GM12892 (cell line): ENCODE measurements around the gene C11orf71.

Source experiments
- DNase-seq: peaks from one replicate; pipeline ENCODE4 v3.0.0; 2011; ENCODE audit not compliant: insufficient read length
- FAIRE-seq: peaks from 2 replicates; lab custom pipeline; 2011; peaks lifted over from hg19 to GRCh38; lab: Jason Lieb, UNC
- POLR2A ChIP-seq: IDR thresholded peaks from 2 replicates; pipeline ENCODE4 v1.6.1; 2011; ENCODE audit warnings: low read depth, low read length, control low read depth
- POLR2AphosphoS5 ChIP-seq: IDR thresholded peaks from 2 replicates; pipeline ENCODE4 v1.6.1; 2011; ENCODE audit warnings: low read depth, low read length, control low read depth
- TAF1 ChIP-seq: IDR thresholded peaks from 2 replicates; pipeline ENCODE4 v1.6.1; 2011; ENCODE audit warnings: low read depth, mild to moderate bottlenecking, control low read depth, low read length, borderline replicate concordance

C11orf71 gene

GRCh38 chr11:114399490-114400215, 658 bp downstream of the C11orf71 start:
- DNase-seq, result no peak
- FAIRE-seq, result no peak
- no peak for TF ChIP-seq POLR2AphosphoS5
- no peak for TF ChIP-seq POLR2A
- no peak for TF ChIP-seq TAF1

DNA sequence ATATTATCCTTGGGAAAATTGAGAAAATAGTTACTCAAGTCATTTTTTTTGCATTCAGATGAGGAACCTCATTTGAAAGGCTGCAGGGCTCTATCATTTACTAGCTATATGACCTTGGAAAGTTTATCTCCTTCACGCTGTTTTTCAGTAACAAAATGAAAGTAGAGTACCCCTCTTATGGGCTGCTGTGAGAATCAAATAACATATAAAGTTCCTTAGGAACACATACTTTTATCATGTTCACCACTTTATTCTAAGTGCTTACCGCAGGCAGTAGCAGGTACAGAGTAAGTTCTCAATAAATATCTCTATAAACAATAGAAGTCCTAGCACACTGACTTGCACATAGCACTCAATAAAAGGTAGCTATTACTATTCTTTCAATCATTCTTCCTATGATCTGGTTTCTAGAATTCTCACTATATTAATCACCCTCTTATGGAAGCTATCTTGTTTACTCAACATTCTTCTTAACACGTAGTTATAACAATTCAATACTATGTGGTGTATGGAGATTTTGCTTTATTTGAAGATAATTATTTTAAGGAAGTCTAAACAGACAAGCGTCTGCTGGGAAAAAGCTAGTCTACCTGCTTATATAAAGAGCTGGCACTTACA, 1.9 kb downstream of the C11orf71 start:
- no peak for TF ChIP-seq TAF1
- no peak for TF ChIP-seq POLR2AphosphoS5
- no peak for TF ChIP-seq POLR2A
- DNase-seq (no peak), FAIRE-seq (no peak)

DNA sequence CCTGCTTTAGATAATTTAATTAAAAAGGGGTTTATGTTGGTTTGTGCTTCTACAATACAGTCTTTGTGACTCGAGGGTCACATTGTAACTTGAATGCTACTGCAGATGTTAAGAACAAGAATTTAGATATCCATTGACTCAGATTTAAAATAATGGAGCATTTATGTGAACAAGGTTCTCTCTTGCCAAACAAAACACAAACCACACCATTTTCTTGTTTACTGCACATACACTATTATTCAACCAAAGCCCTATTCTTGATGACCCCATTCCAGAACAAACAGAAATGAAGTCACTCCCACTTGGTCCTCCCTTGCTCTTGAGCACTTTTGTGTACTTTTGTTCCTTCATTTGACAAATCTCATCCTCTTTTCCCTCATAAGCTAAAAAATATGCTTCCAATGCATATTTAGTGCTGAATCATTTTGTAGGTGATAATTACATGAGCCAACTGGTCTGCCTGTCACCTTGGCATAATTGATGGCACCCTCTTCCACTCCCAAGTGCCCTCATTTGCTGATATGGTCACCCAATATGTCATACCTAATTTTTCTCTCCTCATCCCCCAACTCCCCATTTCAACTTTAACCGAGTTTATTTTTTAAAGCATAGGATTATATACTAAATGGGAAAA, 2.8 kb downstream of the C11orf71 start:
- FAIRE-seq (no peak), DNase-seq (no peak)
- no peak for TF ChIP-seq POLR2A
- no peak for TF ChIP-seq TAF1
- no peak for TF ChIP-seq POLR2AphosphoS5

- FAIRE-seq, result no peak
- TF ChIP-seq POLR2AphosphoS5 (no peak), POLR2A (no peak), TAF1 (no peak)
These were observed 3.4 kb downstream of the C11orf71 start for GRCh38 chr11:114396916-114397315.

GRCh38 chr11:114395736-114396135, 4.6 kb downstream of the C11orf71 start:
- FAIRE-seq (no peak), DNase-seq (no peak)
- TF ChIP-seq TAF1 (no peak), POLR2AphosphoS5 (no peak), POLR2A (no peak)

More at GRCh38 chr11:114396916-114397315, 3.4 kb downstream of the C11orf71 start:
- no peak for DNase-seq

GRCh38 chr11:114392735-114393667, 7.3 kb downstream of the C11orf71 start:
- TF ChIP-seq POLR2AphosphoS5 (no peak), POLR2A (no peak), TAF1 (no peak)
- FAIRE-seq, result no peak
- DNase-seq, result no peak

DNA sequence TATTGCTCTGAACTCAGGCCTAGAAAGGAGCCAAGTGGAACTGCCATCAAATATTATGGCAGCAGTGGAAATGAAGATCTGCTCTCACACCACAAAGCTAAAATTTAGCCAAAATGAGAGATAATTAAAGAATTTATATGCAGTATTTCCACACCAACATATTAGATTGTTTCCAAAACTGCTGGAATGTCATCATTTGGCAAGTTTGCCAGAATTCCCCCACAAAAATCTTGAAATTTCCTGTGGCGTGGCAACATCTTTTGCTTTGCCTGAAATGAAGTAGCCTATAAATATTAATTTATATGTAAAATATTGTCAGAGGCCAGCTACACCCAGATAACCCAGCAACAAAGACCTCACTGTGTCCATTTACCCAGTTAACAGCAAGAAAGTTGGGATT, 13.8 kb downstream of the C11orf71 start:
- TF ChIP-seq POLR2A (no peak), TAF1 (no peak), POLR2AphosphoS5 (no peak)
- FAIRE-seq, result no peak
- no peak for DNase-seq

- TF ChIP-seq POLR2AphosphoS5, result no peak
- no peak for TF ChIP-seq TAF1
- no peak for TF ChIP-seq POLR2A
- FAIRE-seq, result no peak
- no peak for DNase-seq
These were observed 14.2 kb downstream of the C11orf71 start for GRCh38 chr11:114386131-114386530.

DNA sequence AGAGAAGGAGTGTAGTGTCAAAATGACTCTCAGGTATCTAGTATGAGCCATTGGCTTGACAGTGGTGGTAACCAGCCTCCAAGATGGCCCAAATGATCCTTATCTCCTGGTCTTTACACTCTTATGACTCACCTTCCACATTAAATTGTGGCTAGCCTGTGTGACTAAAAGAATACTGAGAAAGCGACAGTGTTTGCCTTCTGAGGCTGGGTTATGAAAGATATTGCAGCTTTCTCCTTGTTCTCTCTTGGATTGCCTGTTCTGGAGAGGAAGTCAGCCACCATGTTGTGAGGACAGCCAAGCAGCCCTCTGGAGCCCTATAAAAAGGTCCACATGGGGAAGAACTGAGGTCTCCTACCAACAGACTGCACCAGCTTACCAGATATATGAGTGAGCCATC, 15.8 kb downstream of the C11orf71 start:
- peak; percentile 17 for FAIRE-seq
- TF ChIP-seq POLR2AphosphoS5 (no peak), TAF1 (no peak), POLR2A (no peak)
- DNase-seq, result no peak

DNA sequence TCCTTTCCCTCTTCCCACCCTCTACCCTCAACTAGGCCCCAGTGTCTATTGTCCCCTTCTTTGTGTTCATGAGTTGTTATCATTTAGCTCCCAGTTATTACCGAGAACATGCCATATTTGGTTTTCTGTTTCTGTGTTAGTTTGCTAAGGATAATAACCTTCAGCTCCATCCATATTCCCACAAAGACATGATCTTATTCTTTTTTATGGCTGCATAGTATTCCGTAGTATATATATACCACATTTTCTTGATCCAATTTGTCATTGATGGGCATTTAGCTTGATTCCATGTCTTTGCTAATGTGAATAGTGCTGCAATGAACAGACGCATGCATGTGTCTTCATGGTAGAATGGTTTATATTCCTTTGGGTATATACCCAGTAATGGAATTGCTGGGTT, 17.8 kb downstream of the C11orf71 start:
- DNase-seq (no peak), FAIRE-seq (no peak)
- no peak for TF ChIP-seq POLR2AphosphoS5
- no peak for TF ChIP-seq TAF1
- no peak for TF ChIP-seq POLR2A

DNA sequence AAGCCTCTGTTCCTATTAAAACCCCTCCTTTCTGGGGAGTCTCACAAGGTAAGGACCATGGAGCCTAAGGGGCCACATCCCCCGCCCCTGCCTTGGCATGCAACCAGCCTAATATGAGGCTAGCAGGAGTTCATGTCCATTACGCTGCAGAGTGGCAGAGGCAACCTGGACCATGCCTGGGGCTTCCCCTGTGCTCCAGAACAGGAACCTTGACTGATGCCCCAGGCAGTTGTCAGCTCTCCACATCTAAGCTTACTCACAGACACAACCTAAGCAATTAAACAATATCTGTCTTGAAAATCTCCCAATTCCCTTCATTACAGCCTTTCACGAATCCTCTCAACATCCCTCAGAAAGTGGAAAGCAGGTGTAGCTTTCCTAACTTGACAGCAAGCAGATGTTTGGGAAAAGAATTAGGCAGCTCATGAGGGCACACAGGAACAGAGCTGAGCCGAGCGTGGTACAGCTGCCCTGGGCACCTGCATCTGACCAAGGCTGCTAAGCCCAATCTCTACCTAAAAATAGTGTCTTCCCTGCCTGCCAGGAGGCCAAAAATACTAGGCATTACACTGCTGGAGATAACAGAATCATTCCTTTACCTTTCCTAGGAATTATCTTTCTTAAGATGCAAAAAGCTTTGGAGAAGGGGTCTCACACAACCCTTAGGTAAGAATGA, 20.8 kb downstream of the C11orf71 start:
- no peak for FAIRE-seq
- no peak for DNase-seq
- TF ChIP-seq TAF1, result no peak
- TF ChIP-seq POLR2A, result no peak
- no peak for TF ChIP-seq POLR2AphosphoS5
